Nephron (organoid): Measurements from ENCODE around the gene H2AZ1.

ENCODE experiments used
- H3K27ac Mint-ChIP-seq, 3 experiments: 2 replicates each; pipeline ENCODE4 v1.8.0; 2020; ENCODE audit warnings: mixed read lengths in 3 of 3, mild to moderate bottlenecking in 2 of 3, moderate library complexity in 1 of 3
- H3K27me3 Mint-ChIP-seq: 2 replicates; pipeline ENCODE4 v1.8.0; 2021; ENCODE audit warnings: low read depth, mild to moderate bottlenecking, moderate library complexity, mixed read lengths
- H3K36me3 Mint-ChIP-seq: 2 replicates; pipeline ENCODE4 v1.8.0; 2020; ENCODE audit warnings: low read depth, mixed read lengths
- H3K4me1 Mint-ChIP-seq: 2 replicates; pipeline ENCODE4 v1.8.0; 2020; ENCODE audit warnings: mixed read lengths
- H3K4me3 Mint-ChIP-seq, 3 experiments: 2 replicates each; pipeline ENCODE4 v1.8.0; 2020; ENCODE audit warnings: mild to moderate bottlenecking in 3 of 3, mixed read lengths in 3 of 3, moderate library complexity in 2 of 3
- H3K9me3 Mint-ChIP-seq: 2 replicates; pipeline ENCODE4 v1.8.0; 2020; ENCODE audit warnings: mixed read lengths
- TF ChIP-seq, protein P1 (sequence below), 3 experiments: fragments of 200-600 bp; sonication (generic); IDR thresholded peaks; one replicate each; pipeline ENCODE4 v1.5.0; 2021; ENCODE audit warnings: antibody characterized with exemption in 3 of 3; ENCODE audit not compliant: unreplicated experiment in 3 of 3

Gene H2AZ1

DNA sequence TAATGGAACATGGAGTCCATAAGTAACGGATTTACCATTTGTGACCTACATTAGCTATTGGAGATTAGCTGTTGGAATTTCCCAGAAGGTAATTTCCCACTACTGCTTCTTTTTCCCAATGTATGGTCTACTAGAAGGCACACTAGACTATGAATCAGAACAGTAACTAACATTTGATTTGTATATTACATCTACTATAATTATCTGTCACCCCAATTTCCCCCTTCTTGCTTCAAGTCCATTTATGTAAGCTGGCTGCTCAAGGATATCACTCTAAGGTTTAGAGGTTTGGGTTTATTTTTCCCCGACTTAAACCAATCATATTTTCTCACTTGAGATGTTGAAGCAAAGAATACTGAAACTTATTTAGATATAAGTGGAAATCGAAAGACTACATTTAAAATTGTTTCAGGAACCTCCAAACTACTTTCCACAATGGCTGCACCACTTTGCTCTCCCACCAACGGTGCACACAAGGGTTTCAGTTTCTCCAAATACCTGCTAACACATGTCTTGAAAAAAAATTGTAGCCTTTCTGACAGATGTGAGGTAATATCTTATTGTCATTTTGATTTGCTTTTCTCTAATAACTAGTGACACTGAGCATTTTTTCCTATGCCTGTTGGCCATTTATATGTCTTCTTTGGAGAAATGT, 33.3 kb upstream of the H2AZ1 start:
- Mint-ChIP-seq H3K27me3 (no peaks in the 10 kb centered on the region), H3K9me3 (no peaks in the 10 kb centered on the region), H3K4me3 (no peak overlapping the region), H3K4me1 (no peaks in the 10 kb centered on the region), H3K36me3 (no peaks in the 10 kb centered on the region), H3K27ac (no peak overlapping the region)
- TF ChIP-seq, protein P1, sequence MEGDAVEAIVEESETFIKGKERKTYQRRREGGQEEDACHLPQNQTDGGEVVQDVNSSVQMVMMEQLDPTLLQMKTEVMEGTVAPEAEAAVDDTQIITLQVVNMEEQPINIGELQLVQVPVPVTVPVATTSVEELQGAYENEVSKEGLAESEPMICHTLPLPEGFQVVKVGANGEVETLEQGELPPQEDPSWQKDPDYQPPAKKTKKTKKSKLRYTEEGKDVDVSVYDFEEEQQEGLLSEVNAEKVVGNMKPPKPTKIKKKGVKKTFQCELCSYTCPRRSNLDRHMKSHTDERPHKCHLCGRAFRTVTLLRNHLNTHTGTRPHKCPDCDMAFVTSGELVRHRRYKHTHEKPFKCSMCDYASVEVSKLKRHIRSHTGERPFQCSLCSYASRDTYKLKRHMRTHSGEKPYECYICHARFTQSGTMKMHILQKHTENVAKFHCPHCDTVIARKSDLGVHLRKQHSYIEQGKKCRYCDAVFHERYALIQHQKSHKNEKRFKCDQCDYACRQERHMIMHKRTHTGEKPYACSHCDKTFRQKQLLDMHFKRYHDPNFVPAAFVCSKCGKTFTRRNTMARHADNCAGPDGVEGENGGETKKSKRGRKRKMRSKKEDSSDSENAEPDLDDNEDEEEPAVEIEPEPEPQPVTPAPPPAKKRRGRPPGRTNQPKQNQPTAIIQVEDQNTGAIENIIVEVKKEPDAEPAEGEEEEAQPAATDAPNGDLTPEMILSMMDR (IDR thresholded peaks at IDR 0.05; ENCODE audit: unreplicated experiment in 3 of 3), result no peak

DNA sequence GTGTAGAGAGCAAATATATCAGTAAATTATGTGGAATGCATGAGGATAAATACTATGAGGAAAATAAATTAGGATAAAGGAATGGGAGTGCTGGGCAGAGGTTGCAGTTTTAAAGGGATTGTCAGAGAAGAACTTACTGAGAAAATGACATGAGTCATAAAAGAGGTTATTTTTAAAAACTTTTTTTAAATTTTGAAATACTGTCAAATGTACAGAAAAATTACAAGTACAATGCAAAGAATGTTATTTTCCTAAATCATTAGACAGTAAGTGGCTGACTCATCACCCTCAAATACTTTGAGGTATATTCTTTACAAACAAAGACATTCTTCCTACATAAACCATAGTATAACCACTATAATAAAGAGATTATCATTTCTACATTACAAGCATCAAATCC, 29.8 kb upstream of the H2AZ1 start:
- Mint-ChIP-seq H3K9me3 (peaks cover under 1% of the 10 kb centered on the region), H3K4me3 (no peak overlapping the region), H3K36me3 (no peaks in the 10 kb centered on the region), H3K4me1 (no peaks in the 10 kb centered on the region), H3K27ac (no peak overlapping the region), H3K27me3 (no peaks in the 10 kb centered on the region)
- TF ChIP-seq, protein P1 (IDR thresholded peaks at IDR 0.05; ENCODE audit: unreplicated experiment in 3 of 3), result no peak

DNA sequence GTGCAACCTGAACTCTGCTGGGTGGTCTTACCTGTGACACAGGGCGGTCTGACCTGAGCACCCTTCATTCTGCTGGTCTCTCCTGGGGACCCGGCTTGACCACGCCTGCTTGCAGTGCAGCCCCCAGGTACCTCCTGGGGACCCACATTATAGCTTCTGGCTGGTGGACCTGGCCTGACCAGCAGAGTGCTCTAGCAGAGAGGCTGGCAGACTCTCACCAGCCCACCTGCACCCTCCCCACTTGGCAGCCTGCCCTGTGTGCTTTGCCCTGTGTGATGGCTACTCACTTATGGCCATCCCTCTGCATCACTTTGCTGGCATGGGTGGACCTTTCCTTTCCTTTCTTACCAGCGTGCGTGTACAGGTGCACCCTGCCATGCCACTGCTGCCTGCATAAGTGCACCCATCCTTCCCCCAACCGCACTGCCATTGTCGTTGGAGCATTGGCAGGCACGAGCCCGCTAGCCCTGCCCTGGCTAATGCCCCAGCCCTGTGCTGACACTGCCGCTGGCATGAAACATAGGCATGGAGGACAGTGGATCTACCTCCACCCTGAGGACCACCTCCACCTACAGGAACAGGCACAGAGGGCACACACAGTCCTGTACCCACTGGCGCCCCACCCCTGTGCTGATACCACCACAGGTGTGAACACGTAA, 21.5 kb upstream of the H2AZ1 start:
- no peak overlapping the region for H3K4me3 Mint-ChIP-seq
- no peaks in the 10 kb centered on the region for H3K36me3 Mint-ChIP-seq
- H3K9me3 Mint-ChIP-seq, result peaks cover 3% of the 10 kb centered on the region
- no peaks in the 10 kb centered on the region for H3K27me3 Mint-ChIP-seq
- no peaks in the 10 kb centered on the region for H3K4me1 Mint-ChIP-seq
- H3K27ac Mint-ChIP-seq, result no peak overlapping the region
- TF ChIP-seq, protein P1 (IDR thresholded peaks at IDR 0.05; ENCODE audit: unreplicated experiment in 3 of 3), result no peak

DNA sequence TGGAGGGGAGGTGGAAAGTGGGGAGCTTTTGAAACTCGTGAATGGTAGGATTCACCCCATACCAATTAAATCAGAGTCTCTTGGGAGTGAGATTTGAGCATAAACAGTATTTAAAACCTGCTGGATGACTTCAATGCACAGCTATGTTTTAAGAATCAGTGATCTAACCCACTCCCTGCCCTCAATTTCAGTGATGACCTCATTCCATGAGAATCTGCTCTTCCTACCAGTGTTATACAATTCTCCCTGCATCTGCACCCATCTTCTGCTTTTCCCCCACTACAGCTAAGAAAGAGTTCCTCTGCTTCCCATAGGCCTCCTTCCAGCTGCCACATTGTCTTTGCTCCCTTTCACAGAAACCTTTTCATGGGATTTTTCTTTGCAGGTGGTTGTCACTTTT, 18.3 kb upstream of the H2AZ1 start:
- H3K9me3 Mint-ChIP-seq, result no peaks in the 10 kb centered on the region
- H3K27me3 Mint-ChIP-seq, result peaks cover 3% of the 10 kb centered on the region
- no peak overlapping the region for H3K4me3 Mint-ChIP-seq
- no peaks in the 10 kb centered on the region for H3K4me1 Mint-ChIP-seq
- no peaks in the 10 kb centered on the region for H3K36me3 Mint-ChIP-seq
- TF ChIP-seq, protein P1 (IDR thresholded peaks at IDR 0.05; ENCODE audit: unreplicated experiment in 3 of 3), result no peak
- H3K27ac Mint-ChIP-seq, result no peak overlapping the region

DNA sequence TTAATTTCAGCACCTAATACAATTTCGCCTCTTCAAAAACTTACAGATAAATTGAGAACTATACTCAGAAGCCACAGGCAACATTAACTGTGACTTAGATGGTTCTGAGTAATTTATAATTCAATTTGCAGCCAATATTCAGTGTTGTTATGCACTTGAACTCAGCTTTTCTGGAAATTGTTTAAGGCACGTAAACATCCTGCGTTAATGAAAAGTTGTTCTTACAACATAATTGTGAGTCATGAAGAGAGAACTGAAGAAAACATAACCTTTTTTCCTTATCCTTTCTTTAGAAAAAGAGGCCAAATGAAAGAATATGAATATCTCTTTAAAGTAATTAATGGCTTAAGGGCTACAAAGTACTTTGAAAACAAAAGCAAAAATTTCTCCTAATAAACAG, 16.6 kb upstream of the H2AZ1 start:
- Mint-ChIP-seq H3K4me3 (no peak overlapping the region), H3K4me1 (no peaks in the 10 kb centered on the region), H3K9me3 (no peaks in the 10 kb centered on the region), H3K36me3 (no peaks in the 10 kb centered on the region), H3K27me3 (peaks cover 3% of the 10 kb centered on the region), H3K27ac (no peak overlapping the region)
- TF ChIP-seq, protein P1 (IDR thresholded peaks at IDR 0.05; ENCODE audit: unreplicated experiment in 3 of 3), result no peak
